Pancreas (tissue), 10 donors: ENCODE data around the gene CTDNEP1. TPM values are rescaled to one million over a fixed set of nuclear protein-coding genes. Genes with fewer than 3 reads are reported as not detected.
A peak's percentile ranks its signal among the peaks of the same experiment; 100 is the strongest.

Experiments used
- ATAC-seq, 4 donors: fragments of 200-7000 bp; cut with Tn5 transposase; one replicate each; pipeline versions ENCODE4 v1.8.0 to v1.9.1; 2020; ENCODE audit warnings: mild to moderate bottlenecking in 4 of 4, moderate library complexity in 4 of 4
- DNase-seq, 6 donors: peaks; one replicate each; pipeline ENCODE4 v3.0.0-alpha.2; 2020
- FAIRE-seq: peaks from 2 replicates; lab custom pipeline; 2012; peaks lifted over from hg19 to GRCh38; lab: Jason Lieb, UNC
- H3K27ac ChIP-seq, 4 donors: fragments of 200-600 bp; sonication (generic); 1 replicate in 3 of 4; 2 replicates in 1 of 4; pipeline versions ENCODE4 v1.5.0 to v1.8.0; 2020
- H3K27me3 ChIP-seq, 4 donors: fragments of 200-600 bp; one replicate each; pipeline ENCODE4 v1.8.0; 2021
- H3K36me3 ChIP-seq, 3 donors: fragments of 200-600 bp; sonication (generic) in 1 of 3; one replicate each; pipeline versions ENCODE4 v1.5.0 to v1.8.0; 2020 to 2021
- H3K4me1 ChIP-seq, 3 donors: fragments of 200-600 bp; one replicate each; pipeline ENCODE4 v1.8.0; 2021
- H3K4me3 ChIP-seq, 4 donors: fragments of 200-600 bp; sonication (generic) in 2 of 4; one replicate each; pipeline versions ENCODE4 v1.5.0 to v1.8.0; 2020 to 2021
- H3K9me3 ChIP-seq, 4 donors: fragments of 200-600 bp; one replicate each; pipeline ENCODE4 v1.8.0; 2021
- WGBS, 2 donors: extraction: QIAGEN DNeasy Blood & Tissue Kit; methylation state at CpG; one replicate each; pipeline ENCODE4 v1.1.7; 2013; 5-methylcytosine and 5-hydroxymethylcytosine counted together
- intact Hi-C, 3 donors: fragments of 100-400 bp; cut with DNase I; formaldehyde crosslinking; loops; one replicate each; pipeline versions ENCODE4 v1.11.1 to v1.14.2; 2022
- polyA plus RNA-seq, 2 donors: library from polyadenylated mRNA; stranded (reverse); fragments of 200-250 nt; gene quantifications; one replicate each; pipeline ENCODE4 v1.2.3, GENCODE V29; 2013
- total RNA-seq, 6 donors: library from RNA; stranded (reverse); fragmentation: NEBNext Ultra II Directional in 4 of 6; extraction: Animal tissue kit (Norgen Biotek cat#: 25700) in 4 of 6; gene quantifications; one replicate each; pipeline versions ENCODE4 v1.2.1 to v1.2.4, GENCODE V29; 2021 to 2023
- TF ChIP-seq, protein P1 (sequence below), 4 donors: fragments of 200-600 bp; sonication (generic) in 3 of 4; IDR thresholded peaks; one replicate each; pipeline versions ENCODE4 v1.5.0 to v1.8.0; 2021; ENCODE audit warnings: antibody characterized with exemption in 4 of 4
- donor health status: healthy with polysubstance abuse.
- donor health status: DM: no; HTN: no; CAD: no; lungs with moderate emphysema.
- donor health status: DM: no; HTN: no; CAD: no.
- donor health status: control.
- donor health status: control.
- donor health status: Bipolar disorder and iron deficiency.
- donor health status: DM: yes; HTN: yes; CAD: no.
- donor health status: DM: no; HTN: no; CAD: no.
- donor health status: DM: no; HTN: no; CAD: no.
- donor health status: DM: yes; HTN: yes; CAD: no.

Gene CTDNEP1
- total and polyA plus RNA-seq, 8 donors = 42.0 to 75.2 (median 53.8) TPM

DNA sequence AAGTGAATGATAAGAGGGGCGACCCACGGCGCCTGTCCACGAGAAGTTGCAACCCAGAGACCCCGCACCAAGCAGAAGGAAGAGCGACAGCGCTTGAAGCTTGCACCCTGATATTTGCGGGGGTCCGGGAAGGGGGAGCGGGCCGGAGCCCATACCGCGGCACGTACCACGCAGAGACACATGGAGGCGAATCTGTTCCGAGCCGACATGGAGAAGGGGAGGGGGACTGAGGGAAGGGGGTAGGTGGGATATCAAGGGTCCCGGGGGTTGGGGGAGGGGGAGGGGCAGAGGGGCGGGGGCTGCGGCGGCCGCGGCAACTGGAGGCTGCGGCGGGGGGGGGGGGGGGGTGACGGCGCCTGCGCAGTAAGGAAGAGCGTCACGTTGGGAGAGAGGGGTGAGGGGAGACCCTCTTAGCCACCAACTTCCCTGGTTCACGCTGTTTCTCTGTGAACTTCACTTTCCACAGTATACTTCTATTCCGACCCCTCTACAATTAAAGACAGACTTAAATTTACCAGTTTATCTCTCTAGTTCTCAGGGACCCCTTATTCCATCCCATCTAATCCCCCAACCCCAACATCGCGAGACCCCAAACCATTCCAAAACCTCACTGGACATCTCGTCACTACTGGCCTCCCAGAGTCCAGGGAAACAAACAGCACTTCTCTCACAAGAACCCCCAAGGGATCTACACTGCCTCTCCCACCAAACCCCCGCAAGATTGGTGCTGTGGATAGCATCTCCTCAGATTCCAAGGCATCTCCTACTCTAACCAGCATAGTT lies 39.9 kb downstream of the CTDNEP1 start:
- Histone ChIP-seq H3K27ac (no peak overlapping the region), H3K36me3 (no peaks in the 10 kb centered on the region), H3K9me3 (no peaks in the 10 kb centered on the region), H3K4me1 (no peaks in the 10 kb centered on the region), H3K27me3 (no peaks in the 10 kb centered on the region), H3K4me3 (no peak overlapping the region)
- DNase-seq (peak in 3 of 6 donors; percentile 3 to 13 (median 12)), FAIRE-seq (no peak), ATAC-seq (no peak)
- 22 to 24% methylated on average over 22 to 33 of the region's 37 CpGs for WGBS, 2 donors
- intact Hi-C loops = no loop called here
- TF ChIP-seq, protein P1, sequence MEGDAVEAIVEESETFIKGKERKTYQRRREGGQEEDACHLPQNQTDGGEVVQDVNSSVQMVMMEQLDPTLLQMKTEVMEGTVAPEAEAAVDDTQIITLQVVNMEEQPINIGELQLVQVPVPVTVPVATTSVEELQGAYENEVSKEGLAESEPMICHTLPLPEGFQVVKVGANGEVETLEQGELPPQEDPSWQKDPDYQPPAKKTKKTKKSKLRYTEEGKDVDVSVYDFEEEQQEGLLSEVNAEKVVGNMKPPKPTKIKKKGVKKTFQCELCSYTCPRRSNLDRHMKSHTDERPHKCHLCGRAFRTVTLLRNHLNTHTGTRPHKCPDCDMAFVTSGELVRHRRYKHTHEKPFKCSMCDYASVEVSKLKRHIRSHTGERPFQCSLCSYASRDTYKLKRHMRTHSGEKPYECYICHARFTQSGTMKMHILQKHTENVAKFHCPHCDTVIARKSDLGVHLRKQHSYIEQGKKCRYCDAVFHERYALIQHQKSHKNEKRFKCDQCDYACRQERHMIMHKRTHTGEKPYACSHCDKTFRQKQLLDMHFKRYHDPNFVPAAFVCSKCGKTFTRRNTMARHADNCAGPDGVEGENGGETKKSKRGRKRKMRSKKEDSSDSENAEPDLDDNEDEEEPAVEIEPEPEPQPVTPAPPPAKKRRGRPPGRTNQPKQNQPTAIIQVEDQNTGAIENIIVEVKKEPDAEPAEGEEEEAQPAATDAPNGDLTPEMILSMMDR (IDR thresholded peaks at IDR 0.05) = no peak

DNA sequence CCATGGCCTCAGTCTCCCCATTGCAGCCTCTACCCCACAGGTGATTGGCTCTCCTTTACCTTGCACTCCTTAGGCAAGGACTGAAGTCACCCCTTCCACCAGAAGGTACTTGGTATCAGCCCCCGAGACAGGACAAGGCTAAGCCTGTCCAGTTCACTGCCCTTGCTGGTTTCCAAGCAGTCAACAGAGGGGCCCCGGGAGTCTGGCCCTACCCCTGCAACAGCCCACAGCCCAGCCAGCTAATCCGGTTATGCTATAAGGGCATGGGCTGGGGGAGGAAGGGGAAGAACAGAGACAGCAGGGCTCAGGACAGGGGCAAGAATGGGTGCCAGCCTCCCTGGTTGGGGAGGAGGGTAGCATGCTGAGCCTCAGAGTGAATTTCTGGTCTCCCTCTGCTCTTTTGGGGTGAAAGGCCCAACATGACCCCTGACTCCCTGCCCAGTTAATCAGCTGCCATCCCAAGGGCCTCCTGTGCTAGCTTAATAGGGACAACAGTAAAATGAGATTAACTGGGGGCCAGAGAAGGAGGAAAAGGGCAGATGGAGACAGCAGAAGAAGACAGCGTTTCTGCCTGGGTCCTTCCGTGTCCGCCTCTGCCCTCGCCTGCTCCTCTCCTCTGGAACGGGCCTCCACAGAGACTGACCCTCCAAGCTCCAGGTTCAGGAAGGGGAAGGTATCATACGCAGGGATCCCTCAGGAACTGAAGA lies 42.6 kb downstream of the CTDNEP1 start:
- 80 to 82% methylated on average over 9 of the region's 9 CpGs for WGBS, 2 donors
- no peak for FAIRE-seq
- Histone ChIP-seq H3K4me3 (no peak overlapping the region), H3K27me3 (no peaks in the 10 kb centered on the region), H3K4me1 (no peaks in the 10 kb centered on the region), H3K9me3 (no peaks in the 10 kb centered on the region), H3K36me3 (no peaks in the 10 kb centered on the region), H3K27ac (no peak overlapping the region)
- TF ChIP-seq, protein P1 (IDR thresholded peaks at IDR 0.05) = no peak
- peak in 1 of 6 donors; percentile 8 for DNase-seq
- intact Hi-C loops = no loop called here
- no peak for ATAC-seq

DNA sequence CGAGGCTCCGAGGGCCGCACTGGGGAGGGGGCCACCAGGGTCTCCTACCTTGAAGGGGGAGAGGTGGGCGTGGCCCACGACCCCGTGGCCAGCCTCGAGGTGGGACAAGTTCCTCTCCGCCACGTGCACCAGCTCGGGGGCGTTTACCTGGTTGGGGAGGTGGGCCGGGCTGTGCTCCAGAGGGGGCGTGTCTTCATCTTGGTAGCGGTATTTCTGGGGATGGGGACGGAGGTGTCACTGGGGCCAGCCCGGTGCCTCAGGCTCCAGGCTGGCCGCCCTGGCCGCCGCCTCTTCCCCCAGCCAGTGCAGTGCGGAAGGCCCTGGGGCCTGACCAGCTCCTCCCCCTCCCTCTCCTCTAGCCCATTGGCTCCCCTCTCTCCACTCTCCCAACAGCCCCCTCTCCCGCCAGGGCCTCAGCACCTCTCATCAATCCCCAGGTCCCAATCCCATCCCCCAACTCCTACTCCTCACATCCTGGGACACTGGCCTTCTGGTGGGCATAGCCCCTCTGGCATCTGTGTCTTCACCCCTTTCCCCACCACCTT lies 43.4 kb downstream of the CTDNEP1 start:
- DNase-seq (peak in 3 of 6 donors; percentile 19 to 77 (median 55)), ATAC-seq (no peak), FAIRE-seq (no peak)
- intact Hi-C loops = no loop called here
- Histone ChIP-seq H3K9me3 (no peaks in the 10 kb centered on the region), H3K4me3 (no peak overlapping the region), H3K27me3 (no peaks in the 10 kb centered on the region), H3K36me3 (no peaks in the 10 kb centered on the region), H3K4me1 (no peaks in the 10 kb centered on the region), H3K27ac (no peak overlapping the region)
- 56 to 59% methylated on average over 16 to 21 of the region's 21 CpGs for WGBS, 2 donors
- TF ChIP-seq, protein P1 (IDR thresholded peaks at IDR 0.05) = no peak

DNA sequence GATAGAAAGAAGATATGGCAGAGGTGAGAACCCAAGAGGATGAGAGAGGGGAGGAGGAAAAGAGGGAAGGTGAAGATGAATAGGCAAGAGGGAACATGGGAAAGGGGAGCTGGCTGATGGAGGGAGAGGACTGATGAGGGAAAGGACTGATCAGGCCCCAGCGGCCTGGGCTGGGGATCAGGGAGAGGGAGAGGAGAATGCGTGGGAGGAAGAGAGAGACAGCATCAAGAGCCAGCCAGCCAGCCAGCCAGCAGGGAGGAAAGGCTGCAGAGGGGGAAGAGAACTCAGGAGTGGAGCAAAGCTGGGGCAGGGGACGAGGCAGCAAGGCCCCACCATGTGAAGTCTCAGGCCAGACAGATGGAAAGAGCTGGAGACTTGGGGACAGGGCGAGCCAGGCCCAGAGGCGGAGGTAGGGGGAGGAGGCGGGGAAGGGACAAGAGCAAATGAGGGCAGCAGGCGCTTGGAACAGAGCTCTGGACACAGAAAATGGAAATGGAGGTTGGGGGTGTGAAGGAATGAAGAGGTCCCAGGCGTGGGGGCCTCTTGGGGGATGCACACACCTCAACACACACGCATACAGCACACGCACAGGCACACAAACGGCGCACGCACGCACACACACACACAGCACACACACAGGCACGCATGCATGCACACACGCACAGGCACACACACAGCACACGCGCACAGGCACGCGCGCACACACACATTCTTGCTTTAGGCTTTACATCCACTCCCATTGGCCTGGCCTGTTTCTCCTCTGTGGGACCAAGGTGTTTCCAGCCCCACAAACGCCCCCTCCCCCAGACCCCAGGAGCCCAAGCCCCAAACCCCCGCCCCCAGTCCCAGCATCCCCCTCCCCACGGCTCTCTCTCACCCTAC lies 44.2 kb downstream of the CTDNEP1 start:
- ATAC-seq (no peak), FAIRE-seq (no peak), DNase-seq (peak in 2 of 6 donors; percentile 12 to 44)
- Histone ChIP-seq H3K36me3 (no peaks in the 10 kb centered on the region), H3K4me3 (no peak overlapping the region), H3K27me3 (no peaks in the 10 kb centered on the region), H3K9me3 (no peaks in the 10 kb centered on the region), H3K27ac (no peak overlapping the region), H3K4me1 (no peaks in the 10 kb centered on the region)
- 81 to 82% methylated on average over 23 to 24 of the region's 24 CpGs for WGBS, 2 donors
- intact Hi-C loops = no loop called here
- TF ChIP-seq, protein P1 (IDR thresholded peaks at IDR 0.05) = no peak
